GM18520 (cell line): ENCODE measurements around the gene HSD3B2.

Experiments
- ATAC-seq: cut with Tn5 transposase; IDR thresholded peaks from one replicate; pipeline ENCODE4 v1.9.1; 2021; ENCODE audit not compliant: unreplicated experiment

HSD3B2 gene

DNA sequence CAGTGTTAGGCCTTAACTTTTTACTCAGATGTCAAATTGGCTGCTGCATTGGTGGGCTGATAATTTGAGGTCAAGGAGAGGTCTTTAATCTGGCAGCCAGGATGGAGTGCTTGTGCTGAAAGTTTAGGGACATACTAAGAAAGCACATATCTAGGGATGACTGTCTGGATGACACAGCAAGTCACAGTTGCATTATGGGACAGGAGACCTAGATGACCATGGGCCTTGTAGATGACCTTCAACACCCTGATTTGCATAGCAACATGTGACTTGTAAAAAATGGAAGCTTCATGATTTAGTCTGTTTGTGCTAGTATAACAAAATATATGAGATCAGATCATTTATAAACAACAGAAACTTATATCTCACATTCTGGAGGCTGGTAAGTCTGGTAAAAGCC is 18.0 kb upstream of the HSD3B2 start:
- ATAC-seq: no peak

DNA sequence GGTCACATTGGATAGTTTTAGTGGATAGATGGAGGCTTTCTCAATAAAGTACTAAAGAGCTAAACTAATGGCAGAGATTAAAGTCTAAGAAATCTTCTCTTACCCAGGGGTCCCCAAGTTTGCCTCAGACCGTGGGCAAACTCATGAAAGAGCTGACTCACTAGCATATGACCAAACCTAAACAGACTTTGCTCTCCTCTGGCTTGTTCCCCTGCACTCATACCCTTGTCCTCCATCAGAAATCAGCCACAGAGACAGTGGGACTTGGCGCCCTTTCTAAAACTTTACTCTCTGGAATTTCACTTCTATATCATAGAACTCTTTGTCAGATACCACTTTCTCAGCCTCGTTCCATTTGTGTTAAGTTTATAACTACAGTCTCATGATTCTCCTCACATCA is 17.0 kb upstream of the HSD3B2 start:
- ATAC-seq: no peak

DNA sequence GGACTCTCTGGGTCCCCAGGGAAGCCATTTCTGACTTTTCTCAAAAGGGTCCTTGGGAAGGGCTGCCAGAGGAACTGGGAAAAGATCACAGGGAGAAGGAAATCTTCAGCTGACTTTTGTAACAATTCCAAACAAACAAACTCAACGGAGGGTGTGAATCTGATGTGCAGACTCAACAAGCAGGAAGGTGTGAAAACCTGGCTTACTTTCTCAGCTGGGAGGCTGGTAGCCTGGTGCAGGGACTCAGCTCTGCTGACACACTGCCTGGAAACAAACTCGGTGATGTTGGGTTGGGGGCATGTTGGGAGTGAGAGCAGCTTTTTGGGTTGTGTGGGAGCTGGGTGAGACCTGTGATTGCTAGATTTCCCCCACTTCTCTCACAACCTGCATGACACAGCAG is 10.2 kb upstream of the HSD3B2 start:
- no peak for ATAC-seq

DNA sequence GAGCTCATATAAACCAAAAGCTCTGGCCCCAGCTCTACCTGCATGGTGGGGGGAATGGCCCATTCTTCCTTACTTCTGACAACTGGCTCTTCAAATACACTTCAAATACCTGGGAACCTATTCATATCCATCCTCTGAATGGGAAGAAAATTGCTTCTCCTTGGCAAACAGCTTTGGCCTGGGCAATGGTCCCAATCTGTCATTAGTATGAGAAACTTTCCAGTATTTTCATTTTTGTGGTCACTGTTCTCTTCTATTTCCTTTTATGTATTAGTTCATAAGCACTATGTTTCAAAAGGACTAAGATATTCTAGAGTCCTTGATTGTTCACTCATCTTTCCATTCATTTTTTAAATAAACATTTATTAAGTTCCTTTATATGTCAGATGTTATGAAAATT is 5.2 kb upstream of the HSD3B2 start:
- ATAC-seq: no peak

DNA sequence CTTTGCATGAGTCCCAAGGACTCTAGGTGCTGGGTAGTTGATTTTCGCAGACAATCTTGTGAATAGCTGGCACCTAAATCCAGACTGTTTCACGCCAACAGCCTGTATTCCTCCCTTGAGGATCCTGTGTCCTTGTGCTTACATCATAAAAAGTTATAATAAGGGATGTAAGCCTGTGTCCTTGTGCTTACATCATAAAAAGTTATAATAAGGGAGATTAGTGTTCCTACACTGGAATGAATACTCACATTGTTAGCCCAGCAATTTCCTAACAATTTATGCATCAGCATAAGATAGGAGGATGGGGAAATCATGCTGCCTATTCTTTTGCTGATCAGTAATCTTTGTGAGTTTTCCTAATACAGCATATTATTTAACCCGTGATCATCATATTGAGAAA is 4.0 kb upstream of the HSD3B2 start:
- ATAC-seq: no peak

DNA sequence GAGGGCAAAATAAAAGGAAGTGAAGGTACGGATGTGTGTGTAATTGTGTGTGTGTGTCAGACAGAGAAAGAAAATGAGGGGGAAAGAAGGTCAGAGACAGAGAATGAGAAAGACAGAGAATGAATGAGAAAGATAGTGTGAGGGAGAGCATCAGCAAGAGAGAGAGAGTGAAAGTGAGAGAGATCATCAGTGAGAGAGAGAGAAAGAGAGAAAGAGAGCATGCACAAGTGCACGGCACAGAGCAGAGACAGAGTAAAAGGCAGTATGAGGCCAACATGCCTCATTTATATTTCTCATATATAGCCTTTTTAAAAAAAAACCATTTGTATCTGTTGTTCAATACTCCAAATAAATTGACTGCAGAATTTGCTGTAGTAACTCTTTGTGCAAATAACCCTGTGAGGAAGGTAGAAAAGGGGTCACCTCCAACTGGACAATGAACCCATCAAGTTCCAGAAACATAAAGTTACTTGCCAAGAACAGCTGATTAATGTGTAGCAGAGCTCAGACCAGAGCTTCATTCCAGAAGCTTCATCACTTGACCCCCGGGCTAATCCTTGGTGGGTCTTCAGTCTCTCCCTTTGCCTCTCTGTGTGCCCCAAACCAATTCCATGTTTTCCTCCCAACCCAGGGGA is 1.2 kb downstream of the HSD3B2 start:
- ATAC-seq: no peak

DNA sequence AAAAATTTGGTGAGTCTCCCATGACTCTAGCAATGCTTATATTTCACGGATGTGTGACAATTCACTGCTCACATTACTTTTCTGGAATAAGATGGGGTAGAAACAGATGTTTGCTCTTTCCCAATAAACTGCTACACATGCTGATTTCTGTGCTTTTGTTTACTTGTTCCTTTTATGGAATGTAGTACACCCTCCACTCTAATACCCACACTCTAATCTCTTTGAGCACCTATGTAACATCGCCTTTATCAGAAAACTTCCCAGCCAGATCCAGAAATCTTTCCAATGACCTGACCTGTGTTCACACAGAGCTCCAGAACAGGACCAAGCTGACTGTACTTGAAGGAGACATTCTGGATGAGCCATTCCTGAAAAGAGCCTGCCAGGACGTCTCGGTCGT is 4.2 kb downstream of the HSD3B2 start:
- ATAC-seq: no peak

DNA sequence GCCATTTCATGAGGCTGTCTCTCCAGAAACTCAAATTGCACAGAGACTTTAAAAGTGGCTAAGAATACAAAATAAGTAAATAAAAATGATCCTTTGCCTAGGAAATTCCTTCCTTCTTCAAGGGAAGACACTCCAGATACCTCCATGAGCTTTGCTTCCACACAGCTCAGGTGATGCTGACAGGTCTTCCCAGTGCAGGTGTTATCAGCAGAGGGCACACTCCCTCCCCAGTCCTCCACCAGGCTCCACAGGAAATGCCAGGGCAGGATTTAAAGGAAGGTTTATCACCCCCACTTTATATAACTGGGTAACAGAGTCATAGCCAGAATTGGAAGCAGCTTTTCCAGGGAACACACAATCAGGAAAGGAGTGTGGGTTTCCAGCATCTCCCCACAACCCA is 5.7 kb downstream of the HSD3B2 start:
- ATAC-seq: no peak

DNA sequence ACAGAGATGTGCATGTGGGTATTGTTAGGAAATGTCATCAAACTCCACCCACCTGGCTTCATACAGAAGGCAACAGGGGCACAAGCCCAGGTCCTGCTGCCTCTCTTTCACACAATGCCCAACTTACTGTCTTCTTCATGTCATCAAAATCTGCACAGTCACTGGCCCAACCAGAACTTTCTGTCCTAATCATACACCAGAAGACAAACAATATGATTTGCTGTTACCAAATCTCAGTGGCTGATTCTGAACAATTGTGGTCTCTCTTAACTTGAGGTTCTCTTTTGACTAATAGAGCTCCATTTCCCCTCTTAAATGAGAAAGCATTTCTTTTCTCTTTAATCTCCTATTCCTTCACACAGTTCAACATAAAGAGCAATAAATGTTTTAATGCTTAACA is 7.7 kb downstream of the HSD3B2 start:
- no peak for ATAC-seq

DNA sequence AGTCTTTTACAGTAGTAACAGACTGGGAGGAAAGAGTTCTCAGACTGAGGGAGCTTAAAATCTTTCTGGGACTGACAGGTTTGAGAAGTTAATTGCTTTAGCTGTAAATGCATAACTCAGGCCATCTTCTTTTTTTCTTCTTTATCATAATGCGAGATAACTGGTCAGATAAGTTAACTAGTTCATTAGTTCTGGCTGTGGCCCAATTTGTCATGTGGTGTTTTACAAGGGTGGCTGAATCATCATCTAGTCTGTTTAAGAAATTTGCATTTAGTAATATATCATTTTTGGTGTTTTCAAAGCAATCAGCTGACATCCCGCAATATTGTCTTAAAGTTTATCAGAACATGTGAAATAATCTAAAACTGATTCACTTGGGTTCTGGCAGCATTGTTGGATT is 14.0 kb downstream of the HSD3B2 start:
- no peak for ATAC-seq

DNA sequence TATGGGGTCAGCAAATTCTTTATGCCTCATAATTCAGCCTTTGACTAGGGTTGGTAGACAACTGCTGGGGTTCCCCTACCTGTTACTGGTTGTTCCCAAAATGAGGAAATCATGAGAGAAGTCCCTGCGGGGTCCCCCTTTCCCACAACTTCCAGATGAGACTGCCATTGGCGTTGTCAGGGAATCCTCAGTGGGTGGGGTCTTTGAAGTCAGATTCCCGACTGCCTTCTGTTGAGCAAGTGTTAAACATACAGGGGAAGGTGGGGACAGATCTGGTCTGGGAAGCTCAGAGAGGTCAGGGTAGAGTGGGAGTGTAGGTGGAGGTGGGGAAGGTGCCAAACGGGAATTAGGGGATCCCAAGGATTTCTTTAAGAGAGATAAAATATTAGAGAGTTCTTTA is 14.7 kb downstream of the HSD3B2 start:
- ATAC-seq: no peak

DNA sequence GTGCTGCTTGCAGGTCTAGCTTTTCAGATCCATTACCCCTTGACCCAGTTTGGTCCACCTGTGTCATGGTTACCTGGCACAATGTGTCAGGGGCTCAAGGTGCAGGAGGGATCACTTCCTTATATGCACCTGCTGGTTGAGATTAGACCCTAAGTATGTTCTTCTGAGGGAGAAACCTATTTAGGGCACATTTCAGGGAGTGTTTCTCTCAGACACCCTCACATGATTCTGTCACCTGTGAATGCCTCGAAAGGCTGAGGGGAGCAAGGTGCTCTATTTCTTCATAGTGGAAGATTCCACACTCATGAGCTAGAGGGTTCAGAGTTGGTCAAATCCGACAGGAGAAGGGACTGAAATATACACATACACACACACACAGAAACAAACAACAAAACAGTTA is 15.5 kb downstream of the HSD3B2 start:
- ATAC-seq: no peak

DNA sequence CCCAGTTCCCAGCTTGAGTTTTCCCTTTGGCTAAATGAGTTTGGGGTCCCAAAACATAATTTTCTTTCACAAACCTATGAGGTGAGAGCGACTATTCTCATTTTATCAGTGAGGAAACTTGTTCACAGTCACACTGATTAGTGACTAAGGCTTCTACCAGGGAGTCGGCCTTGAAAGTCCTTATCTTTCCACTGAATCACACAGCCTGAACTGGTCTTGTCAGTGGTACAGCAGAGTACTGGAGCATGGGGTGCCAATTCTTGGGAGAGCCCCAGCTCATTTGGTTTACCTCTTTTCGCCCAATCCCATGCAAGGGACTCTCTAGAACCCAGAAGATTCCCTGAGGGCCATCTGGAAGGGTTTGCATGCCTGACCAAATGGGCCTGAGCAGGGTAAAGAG is 16.9 kb downstream of the HSD3B2 start:
- no peak for ATAC-seq

DNA sequence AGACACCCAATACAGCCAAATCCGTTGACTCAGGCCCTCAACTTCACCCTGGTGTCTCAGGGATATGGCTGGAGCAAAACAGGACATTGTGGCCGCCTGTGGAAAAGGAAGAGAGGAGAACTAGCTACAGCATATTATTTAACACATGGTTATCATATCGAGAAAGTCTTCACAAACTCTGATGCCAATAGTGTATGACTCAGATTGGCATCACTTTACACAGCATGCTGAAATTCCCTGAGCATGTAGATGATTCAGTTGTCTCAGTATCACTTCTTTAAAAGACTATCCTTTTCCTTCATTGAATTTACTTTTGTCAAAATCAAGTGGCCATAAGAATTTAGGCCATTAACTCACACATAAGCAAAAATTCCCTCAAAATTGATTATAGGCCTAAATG is 20.1 kb downstream of the HSD3B2 start:
- no peak for ATAC-seq

DNA sequence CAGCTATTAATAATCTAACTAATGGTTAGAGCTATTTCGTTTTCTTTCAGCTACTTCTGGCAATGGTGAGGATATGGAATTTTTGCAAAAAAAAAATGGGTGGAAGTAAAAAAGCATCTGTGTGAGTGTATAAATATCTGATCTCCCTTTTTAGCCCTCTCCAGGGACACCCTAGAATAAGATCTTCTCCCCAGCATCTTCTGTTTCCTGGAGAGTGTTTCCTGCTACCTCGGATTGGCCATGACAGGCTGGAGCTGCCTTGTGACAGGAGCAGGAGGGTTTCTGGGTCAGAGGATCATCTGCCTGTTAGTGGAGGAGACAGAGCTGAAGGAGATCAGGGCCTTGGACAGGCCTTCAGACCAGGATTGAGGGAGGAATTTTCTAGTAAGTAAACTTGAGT is 23.8 kb downstream of the HSD3B2 start:
- ATAC-seq: no peak

DNA sequence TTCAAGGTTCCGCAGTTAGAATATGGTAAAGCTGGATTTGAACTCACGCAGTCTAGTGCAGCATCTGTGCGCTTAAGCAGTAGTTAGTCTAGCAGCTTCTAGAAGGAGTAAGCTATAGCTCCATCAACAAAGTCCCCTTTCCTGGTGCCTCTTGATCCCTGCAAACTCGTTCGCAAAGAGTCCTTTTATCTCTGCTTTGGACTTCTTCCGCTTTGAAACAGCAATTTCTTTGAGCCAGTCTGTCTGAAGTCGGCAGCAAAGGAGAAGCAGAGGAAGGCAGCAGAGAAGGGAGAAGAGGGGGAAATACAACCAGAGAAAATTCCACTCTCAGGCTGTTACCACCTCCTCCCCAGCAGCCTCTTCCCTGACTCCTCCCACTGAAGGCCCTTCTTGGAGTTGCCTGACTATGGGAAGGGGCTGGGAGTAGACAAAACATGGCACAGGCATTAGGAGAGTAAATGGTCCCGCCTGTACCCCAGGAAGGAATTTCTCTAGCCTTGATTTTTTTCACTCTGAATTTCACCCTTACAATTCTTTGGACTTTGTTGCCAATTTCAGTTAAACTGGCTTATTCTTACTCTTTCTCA is 25.9 kb downstream of the HSD3B2 start:
- no peak for ATAC-seq

DNA sequence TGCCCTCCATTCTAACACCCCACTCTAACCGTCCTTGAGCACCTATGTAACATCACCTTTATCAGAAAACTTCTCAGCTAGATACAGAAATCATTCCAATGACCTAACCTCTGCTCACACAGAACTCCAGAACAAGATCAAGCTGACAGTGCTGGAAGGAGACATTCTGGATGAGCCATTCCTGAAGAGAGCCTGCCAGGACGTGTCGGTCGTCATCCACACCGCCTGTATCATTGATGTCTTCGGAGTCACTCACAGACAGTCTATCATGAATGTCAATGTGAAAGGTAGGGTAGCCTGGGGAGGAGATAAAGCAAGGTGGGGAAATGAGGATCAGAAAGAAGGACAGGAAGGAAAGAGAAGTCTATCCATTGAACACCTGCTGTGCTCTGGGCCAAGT is 27.8 kb downstream of the HSD3B2 start:
- ATAC-seq: no peak

DNA sequence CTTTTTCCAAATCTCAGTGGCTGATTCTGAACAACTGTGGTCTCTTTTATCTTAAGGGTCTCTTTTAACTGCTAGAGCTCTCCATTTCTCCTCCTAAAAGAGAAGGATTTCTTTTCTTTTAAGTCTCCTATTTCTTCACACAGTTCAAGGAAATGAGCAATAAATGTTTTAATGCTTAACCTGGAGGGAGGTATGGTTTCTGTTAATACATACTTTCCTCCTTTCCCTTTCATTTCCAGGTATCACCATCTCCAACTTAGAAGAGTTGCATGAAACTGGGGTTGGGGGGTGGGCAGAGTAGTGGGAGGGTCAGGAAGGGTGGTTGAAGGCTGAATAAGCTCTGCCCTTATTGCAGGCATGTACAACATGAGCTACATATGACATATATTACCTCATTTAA is 31.4 kb downstream of the HSD3B2 start:
- ATAC-seq: no peak

DNA sequence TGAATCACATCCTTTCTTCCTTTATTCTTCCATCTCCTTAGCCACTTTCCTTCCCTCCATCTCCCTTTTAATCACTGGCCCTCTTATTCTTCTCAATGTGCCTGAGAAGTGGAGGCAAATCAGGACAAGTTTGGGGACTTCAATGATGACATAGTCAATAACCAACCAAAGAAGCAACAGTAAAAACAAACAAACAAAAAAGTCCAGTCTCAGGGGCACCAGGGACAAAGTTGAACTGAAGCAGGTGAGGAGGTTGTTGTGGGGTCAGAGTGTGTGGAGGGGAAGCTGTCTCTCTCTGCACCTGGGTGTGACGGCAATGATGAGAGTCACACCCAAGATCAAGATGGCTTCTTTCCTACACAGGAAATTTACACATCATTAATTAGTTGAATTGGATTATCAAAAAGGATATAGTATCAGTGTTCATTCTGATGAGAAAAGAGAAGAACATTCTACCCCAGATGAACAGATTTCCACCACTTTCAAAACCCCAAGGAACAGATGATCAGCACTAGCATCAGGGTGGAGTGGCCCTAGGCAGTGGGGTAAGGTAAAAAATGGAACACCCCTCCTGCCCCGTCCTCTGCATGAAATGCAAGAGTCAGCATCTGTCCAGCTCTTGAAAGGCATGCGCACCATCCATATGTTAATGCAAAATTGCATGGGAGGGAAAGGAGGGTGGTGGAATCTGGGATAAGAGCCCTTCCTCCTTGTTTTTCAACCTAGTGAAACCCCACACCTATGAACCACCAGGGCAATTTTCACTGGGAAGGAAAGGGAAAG is 32.6 kb downstream of the HSD3B2 start:
- ATAC-seq: no peak

DNA sequence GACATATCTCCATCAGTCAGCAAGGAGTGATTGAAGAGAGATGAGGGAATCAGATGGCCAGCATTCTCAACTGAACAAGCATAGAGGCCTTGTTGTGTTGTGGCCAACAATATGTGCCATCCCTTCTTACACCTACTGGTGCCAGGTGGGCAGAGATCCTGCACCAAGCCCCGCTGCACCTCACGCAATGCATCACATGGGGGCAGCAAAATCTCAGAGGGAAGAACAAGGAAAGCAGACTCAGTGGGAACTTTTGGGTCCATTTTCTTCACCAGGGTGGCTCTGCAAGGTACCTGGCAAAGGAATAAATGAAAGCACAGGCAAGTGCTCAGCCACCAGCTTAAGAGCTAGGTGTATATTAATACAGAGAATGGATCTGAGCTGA is 33.2 kb downstream of the HSD3B2 start:
- ATAC-seq: no peak

DNA sequence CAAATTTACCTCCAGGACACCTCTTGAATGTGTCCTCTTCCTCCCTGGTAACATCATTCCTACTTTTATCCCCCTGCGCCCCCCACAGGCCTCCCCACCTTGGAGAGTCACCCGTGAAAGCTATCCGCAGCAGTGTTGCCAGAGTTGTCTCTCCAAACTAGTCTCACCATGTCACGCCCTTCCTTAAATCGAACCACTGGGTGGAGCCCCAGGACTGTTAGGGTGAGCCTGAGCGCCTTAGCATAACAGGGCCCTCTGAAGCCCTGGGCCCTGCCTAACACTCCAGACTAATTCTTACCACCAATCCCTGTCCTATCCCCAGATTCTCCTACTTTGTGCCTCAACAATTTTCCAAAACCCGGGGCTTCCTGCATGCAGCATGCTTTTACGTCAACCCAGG is 35.0 kb downstream of the HSD3B2 start:
- no peak for ATAC-seq

DNA sequence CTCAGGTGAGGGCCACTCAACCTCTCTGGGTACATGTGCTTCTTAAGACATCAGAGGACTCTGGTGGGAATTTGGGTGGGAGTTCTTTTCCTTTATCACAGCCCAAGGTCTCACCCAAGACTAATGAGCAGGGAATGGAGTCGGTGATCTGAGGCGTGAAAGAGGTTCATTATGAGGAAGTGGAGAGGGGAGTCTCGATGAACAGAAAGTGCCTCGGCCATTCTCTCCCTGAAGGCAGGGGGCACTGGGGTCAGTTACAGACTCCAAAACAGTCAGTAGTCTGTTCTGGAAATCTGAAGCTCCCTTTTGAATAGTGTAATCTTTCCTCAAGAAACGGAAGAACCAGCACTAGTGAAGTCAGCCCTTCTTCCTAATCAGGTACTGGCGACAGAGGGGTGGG is 36.2 kb downstream of the HSD3B2 start:
- ATAC-seq: no peak

DNA sequence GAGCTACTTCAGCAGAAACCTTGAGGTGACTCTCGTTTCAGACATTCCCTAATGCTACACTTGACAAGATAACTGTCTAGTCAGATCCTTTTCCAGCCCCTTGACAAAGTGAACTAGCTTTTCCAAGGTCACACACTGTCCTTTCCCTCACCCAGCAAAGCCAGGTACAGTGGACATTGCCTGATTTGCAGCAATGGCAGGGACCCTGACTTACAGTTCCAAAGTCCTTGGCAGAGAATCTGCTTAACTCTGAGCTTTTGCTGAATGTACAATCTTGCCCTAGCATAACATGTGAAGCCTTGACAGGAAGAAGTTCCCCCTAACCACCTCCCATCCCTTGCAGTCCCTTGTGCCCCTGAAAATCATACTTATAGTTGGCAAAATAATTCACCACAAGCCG is 37.1 kb downstream of the HSD3B2 start:
- ATAC-seq: no peak
